Adipocyte (in vitro differentiated cells): ENCODE measurements around the gene POLRMT.
A peak's percentile ranks its signal among the peaks of the same experiment; 100 is the strongest.
"Not testable (repeated sequence)": the region's sequence is repeated elsewhere in the genome, so short reads cannot be mapped to it uniquely, and the experiment has no call there.

Source experiments
- DNase-seq: peaks from one replicate; pipeline ENCODE4 v3.0.0-alpha.2; 2015; ENCODE audit warnings: low read depth
- H3K27me3 ChIP-seq: replicated peaks from 2 replicates; pipeline ENCODE4 v1.7.0; 2013; ENCODE audit warnings: mild to moderate bottlenecking, low read length, moderate library complexity; ENCODE audit not compliant: control insufficient read depth, insufficient read depth
- H3K36me3 ChIP-seq: 2 replicates; pipeline ENCODE4 v1.7.0; 2013; ENCODE audit warnings: low read length, mild to moderate bottlenecking, moderate library complexity; ENCODE audit not compliant: control insufficient read depth, insufficient read depth, severe bottlenecking
- H3K4me1 ChIP-seq: 2 replicates; pipeline ENCODE4 v1.7.0; 2013; ENCODE audit warnings: mild to moderate bottlenecking, low read length, moderate library complexity; ENCODE audit not compliant: control insufficient read depth, insufficient read depth
- H3K4me3 ChIP-seq: 2 replicates; pipeline ENCODE4 v1.7.0; 2013; ENCODE audit warnings: mild to moderate bottlenecking, low read length, moderate library complexity
- H3K9ac ChIP-seq: 2 replicates; pipeline ENCODE4 v1.7.0; 2013; ENCODE audit warnings: mild to moderate bottlenecking, low read length, moderate library complexity
- H3K9me3 ChIP-seq: 2 replicates; pipeline ENCODE4 v1.7.0; 2013; ENCODE audit warnings: mild to moderate bottlenecking, low read length, moderate library complexity; ENCODE audit not compliant: control insufficient read depth

POLRMT gene

GRCh38 chr19:611481-611868, 21.9 kb downstream of the POLRMT start:
- H3K9ac ChIP-seq: peak overlapping the region; percentile 14
- peak; percentile 84 for DNase-seq

GRCh38 chr19:610801-611480, 22.4 kb downstream of the POLRMT start:
- peak; percentile 65 for DNase-seq
- H3K27me3 ChIP-seq: no peaks in the 10 kb centered on the region
- peak overlapping the region; percentile 14 for H3K9ac ChIP-seq
- peaks cover 10% of the 10 kb centered on the region for H3K4me1 ChIP-seq
- H3K4me3 ChIP-seq: peak overlapping the region; percentile 11
- H3K9me3 ChIP-seq: no peaks in the 10 kb centered on the region
- H3K36me3 ChIP-seq: no peaks in the 10 kb centered on the region

More at GRCh38 chr19:611481-611868, 21.9 kb downstream of the POLRMT start:
- Histone ChIP-seq H3K4me1 (peaks cover 10% of the 10 kb centered on the region), H3K36me3 (no peaks in the 10 kb centered on the region), H3K9me3 (no peaks in the 10 kb centered on the region), H3K27me3 (no peaks in the 10 kb centered on the region), H3K4me3 (no peak overlapping the region)

- no peaks in the 10 kb centered on the region for H3K27me3 ChIP-seq
- peak overlapping the region; percentile 14 for H3K9ac ChIP-seq
- peaks cover 10% of the 10 kb centered on the region for H3K4me1 ChIP-seq
- no peaks in the 10 kb centered on the region for H3K9me3 ChIP-seq
- no peaks in the 10 kb centered on the region for H3K36me3 ChIP-seq
- DNase-seq: no peak
- H3K4me3 ChIP-seq: no peak overlapping the region
Observed at GRCh38 chr19:610071-610800, 23.1 kb downstream of the POLRMT start.

DNA sequence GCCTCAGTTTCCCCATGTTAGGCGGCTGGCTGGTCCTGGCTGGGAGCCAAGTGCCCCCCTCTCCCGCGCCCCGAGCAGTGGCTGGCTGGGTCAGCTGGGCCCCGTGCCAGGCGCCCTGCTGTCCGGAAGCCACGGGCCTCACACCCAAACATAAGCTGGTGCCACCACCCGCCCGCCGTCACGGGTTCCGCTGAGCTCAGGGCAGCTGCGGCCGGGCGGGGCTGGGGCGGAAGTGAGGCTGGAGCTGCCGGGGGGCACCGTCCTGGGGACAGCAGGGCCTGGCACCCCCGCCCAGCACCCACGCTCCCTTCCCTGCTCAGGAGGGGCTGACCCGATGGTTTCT, 24.4 kb downstream of the POLRMT start:
- Histone ChIP-seq H3K9ac (no peak overlapping the region), H3K4me3 (no peak overlapping the region), H3K36me3 (no peaks in the 10 kb centered on the region), H3K9me3 (no peaks in the 10 kb centered on the region), H3K4me1 (peaks cover 10% of the 10 kb centered on the region), H3K27me3 (no peaks in the 10 kb centered on the region)
- DNase-seq: no peak

GRCh38 chr19:608155-609003, 25.0 kb downstream of the POLRMT start:
- no peaks in the 10 kb centered on the region for H3K9me3 ChIP-seq
- H3K4me1 ChIP-seq: peaks cover 10% of the 10 kb centered on the region
- H3K36me3 ChIP-seq: no peaks in the 10 kb centered on the region
- H3K9ac ChIP-seq: no peak overlapping the region
- no peaks in the 10 kb centered on the region for H3K27me3 ChIP-seq
- no peak for DNase-seq
- no peak overlapping the region for H3K4me3 ChIP-seq

DNA sequence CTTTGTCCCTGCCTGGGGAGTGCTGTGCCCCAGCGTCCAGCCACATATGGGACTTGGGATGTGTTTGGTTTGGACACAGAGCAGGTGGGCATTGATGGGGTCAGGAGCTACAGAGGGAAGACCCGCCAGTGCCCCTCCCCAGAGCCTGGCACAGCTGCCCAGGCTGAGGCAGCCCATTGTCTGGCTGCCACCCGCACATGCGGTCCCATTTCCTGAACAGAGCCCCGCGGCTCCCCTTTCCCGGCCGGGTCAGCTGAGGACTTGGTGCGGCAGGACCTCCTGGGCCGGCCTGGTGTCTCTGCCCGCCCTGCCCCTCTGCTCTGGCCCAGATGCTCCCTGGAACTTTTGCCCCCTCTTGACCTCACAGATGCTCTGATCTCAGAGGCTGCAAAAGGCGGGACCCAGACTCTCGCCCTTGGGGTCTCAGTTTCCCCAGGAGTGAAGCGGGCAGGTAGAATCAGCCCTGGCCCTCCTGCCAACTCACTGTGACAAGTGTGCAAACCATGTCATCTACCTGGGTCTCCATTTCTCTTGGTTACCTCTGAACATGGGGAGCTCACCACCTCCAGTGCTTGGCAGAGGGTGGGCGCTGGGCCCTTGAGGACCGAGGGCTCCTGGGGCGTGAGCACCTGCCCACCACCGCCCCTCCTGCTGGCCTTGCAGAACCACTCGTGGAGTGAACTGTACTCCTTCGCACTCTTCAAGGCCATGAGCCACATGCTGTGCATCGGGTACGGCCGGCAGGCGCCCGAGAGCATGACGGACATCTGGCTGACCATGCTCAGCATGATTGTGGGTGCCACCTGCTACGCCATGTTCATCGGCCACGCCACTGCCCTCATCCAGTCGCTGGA, 25.8 kb downstream of the POLRMT start:
- H3K36me3 ChIP-seq: no peaks in the 10 kb centered on the region
- H3K9me3 ChIP-seq: no peaks in the 10 kb centered on the region
- peaks cover 10% of the 10 kb centered on the region for H3K4me1 ChIP-seq
- H3K27me3 ChIP-seq: no peaks in the 10 kb centered on the region
- DNase-seq: no peak
- no peak overlapping the region for H3K4me3 ChIP-seq
- no peak overlapping the region for H3K9ac ChIP-seq

GRCh38 chr19:605061-605971, 28.0 kb downstream of the POLRMT start:
- not testable (repeated sequence) for H3K27me3 ChIP-seq, H3K4me3 ChIP-seq, H3K36me3 ChIP-seq, H3K4me1 ChIP-seq, H3K9ac ChIP-seq, H3K9me3 ChIP-seq, DNase-seq

GRCh38 chr19:604355-604754, 29.0 kb downstream of the POLRMT start:
- no peaks in the 10 kb centered on the region for H3K27me3 ChIP-seq
- H3K9ac ChIP-seq: no peak overlapping the region
- H3K36me3 ChIP-seq: no peaks in the 10 kb centered on the region
- DNase-seq: no peak
- peaks cover 4% of the 10 kb centered on the region for H3K9me3 ChIP-seq
- H3K4me3 ChIP-seq: no peak overlapping the region
- no peaks in the 10 kb centered on the region for H3K4me1 ChIP-seq

GRCh38 chr19:603779-604178, 29.6 kb downstream of the POLRMT start:
- H3K36me3 ChIP-seq, H3K27me3 ChIP-seq, H3K9me3 ChIP-seq, H3K9ac ChIP-seq, H3K4me3 ChIP-seq, H3K4me1 ChIP-seq, DNase-seq: not testable (repeated sequence)

DNA sequence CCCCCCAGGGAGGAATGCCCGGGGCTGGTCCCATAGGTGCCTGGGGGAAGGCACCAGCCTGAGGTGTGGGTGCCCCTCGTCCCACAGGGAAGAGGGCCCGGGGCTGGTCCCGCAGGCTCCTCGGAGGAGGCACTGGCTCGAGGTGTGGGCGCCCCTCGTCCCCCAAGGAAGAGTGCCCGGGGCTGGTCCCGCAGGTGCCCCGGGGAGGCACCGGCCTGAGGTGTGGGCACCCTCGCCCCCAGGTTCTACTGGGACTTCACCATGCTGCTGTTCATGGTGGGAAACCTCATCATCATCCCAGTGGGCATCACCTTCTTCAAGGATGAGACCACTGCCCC, 30.1 kb downstream of the POLRMT start:
- H3K4me1 ChIP-seq, H3K9me3 ChIP-seq, H3K36me3 ChIP-seq, H3K27me3 ChIP-seq, H3K4me3 ChIP-seq, DNase-seq, H3K9ac ChIP-seq: not testable (repeated sequence)
